ENCODE measurements around the gene FES. TPM values are rescaled to one million over a fixed set of nuclear protein-coding genes. Genes with fewer than 3 reads are reported as not detected.

Gene FES
- total and polyA plus RNA-seq, 2 experiments from 2014 or later, result 3.5 TPM

DNA sequence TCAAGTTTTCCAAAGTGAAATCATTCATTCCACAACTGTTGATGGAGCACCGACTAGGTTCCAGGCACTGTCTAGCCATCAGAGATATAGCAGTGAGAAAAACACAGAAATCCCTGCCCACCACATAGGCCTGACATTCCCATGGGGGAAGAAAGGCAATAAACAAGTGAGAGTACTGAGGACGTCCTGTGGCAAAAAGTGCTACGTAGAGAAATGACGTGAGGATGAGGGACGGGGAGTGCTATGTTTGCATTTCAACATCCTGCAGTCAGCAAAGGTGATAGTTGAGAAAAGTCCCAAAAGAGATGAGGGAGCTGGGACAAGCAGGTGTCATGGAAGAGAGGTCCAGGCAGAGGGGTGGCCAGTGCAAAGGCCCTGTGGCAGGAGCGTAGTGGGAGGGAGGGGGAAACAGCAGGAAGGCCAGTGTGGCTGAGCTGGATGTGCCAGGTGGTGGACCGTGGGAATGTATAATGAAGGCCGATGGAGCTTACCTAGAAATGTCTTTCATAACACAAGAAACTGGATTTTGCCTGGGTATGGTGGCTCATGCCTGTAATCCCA, 26.3 kb upstream of the FES start:
- no peaks in the 10 kb centered on the region for H3K36me3 ChIP-seq (ENCODE audit: low read depth)
- H3K79me2 ChIP-seq (ENCODE audit: insufficient read depth), result no peaks in the 10 kb centered on the region
- DNase-seq, result no peak
- TF ChIP-seq EZH2 (IDR thresholded peaks at IDR 0.05; ENCODE audit: insufficient read depth, poor library complexity, severe bottlenecking) (no peak), EZH2phosphoT487 (IDR thresholded peaks at IDR 0.05; ENCODE audit: insufficient read depth, low read depth) (no peak)
- H3K4me3 ChIP-seq, result no peak overlapping the region
- H4K20me1 ChIP-seq (ENCODE audit: insufficient read depth), result no peaks in the 10 kb centered on the region
- in situ Hi-C loops (cut with MboI), result no loop called here
- H3K4me2 ChIP-seq (ENCODE audit: unreplicated experiment), result no peak overlapping the region
- no peak overlapping the region for H3K27ac ChIP-seq
- WGBS, 2 experiments (ENCODE audit: low coverage in 1 of 2, low lambda C conversion rate in 2 of 2, missing lambda C conversion rate in 2 of 2), result 91 to 95% methylated on average over 8 of the region's 8 CpGs
- H3K9me3 ChIP-seq (ENCODE audit: low read depth), result no peaks in the 10 kb centered on the region
- H3K27me3 ChIP-seq (replicated peaks; ENCODE audit: insufficient read depth), result no peaks in the 10 kb centered on the region
- H3F3A ChIP-seq (ENCODE audit: insufficient read depth), result no peaks in the 10 kb centered on the region
- no peak overlapping the region for H2AFZ ChIP-seq
- H3K9me2 ChIP-seq (ENCODE audit: insufficient read depth), result no peaks in the 10 kb centered on the region
- H3K9ac ChIP-seq, result no peak overlapping the region
- no peaks in the 10 kb centered on the region for H3K4me1 ChIP-seq (ENCODE audit: insufficient read depth)

DNA sequence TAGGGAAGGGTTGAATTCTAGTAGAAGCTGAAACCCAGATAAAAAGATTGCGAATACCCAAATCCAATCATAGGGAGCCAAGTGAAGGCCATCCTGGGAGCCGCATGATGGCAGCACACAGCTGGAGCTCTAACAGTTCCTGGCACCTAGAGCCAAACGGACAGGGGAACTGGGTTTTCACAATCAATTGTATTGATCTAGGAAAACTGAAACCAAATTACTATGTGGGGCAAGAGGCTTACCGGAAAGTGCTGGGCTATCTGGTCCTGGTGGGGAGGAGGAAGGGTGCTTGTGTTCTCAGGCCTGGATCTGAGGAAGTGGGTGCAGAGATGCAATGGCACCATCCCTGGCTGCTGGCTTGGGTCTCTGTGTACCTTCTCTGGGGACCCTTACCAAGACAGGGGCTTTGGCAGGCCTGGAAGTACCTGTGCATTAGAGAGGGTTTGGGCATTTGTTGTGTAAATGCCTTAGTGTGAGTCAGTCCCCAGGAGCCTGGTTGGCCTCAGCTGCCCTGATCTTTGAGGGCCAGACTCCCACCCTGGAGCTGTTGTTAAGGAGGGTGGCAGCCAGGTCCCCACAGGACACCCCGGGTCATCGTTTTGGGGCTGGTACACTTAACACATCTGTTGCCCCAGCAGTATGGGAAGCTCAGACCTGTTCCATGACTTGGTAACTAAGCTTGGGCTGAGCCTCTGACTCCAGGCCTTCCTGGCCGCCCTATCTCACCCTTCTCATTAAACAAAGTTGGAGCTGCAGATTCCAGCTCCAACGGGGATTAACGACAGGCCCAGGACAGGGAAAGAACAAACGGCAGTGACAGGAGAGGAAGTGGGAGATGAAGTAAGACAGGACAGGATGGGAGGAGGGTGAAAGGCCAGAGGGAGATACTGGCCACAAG, 24.8 kb upstream of the FES start:
- Histone ChIP-seq H3K9me2 (ENCODE audit: insufficient read depth) (no peaks in the 10 kb centered on the region), H3K9ac (no peak overlapping the region), H3K27ac (no peak overlapping the region), H2AFZ (peak overlapping the region; percentile 10; the same call in 1 of the 2 replicates), H3K27me3 (replicated peaks; ENCODE audit: insufficient read depth) (no peaks in the 10 kb centered on the region), H3K4me1 (ENCODE audit: insufficient read depth) (peaks cover 10% of the 10 kb centered on the region), H3F3A (ENCODE audit: insufficient read depth) (peaks cover 14% of the 10 kb centered on the region), H3K79me2 (ENCODE audit: insufficient read depth) (no peaks in the 10 kb centered on the region), H3K4me3 (no peak overlapping the region), H4K20me1 (ENCODE audit: insufficient read depth) (no peaks in the 10 kb centered on the region), H3K9me3 (ENCODE audit: low read depth) (no peaks in the 10 kb centered on the region), H3K4me2 (ENCODE audit: unreplicated experiment) (no peak overlapping the region), H3K36me3 (ENCODE audit: low read depth) (no peaks in the 10 kb centered on the region)
- no peak for DNase-seq
- no peak for TF ChIP-seq EZH2phosphoT487 (IDR thresholded peaks at IDR 0.05; ENCODE audit: insufficient read depth, low read depth)
- TF ChIP-seq EZH2 (IDR thresholded peaks at IDR 0.05; ENCODE audit: insufficient read depth, poor library complexity, severe bottlenecking), result no peak
- in situ Hi-C loops (cut with MboI), result no loop called here
- WGBS, 2 experiments (ENCODE audit: low coverage in 1 of 2, low lambda C conversion rate in 2 of 2, missing lambda C conversion rate in 2 of 2), result 63 to 68% methylated on average over 10 of the region's 10 CpGs

DNA sequence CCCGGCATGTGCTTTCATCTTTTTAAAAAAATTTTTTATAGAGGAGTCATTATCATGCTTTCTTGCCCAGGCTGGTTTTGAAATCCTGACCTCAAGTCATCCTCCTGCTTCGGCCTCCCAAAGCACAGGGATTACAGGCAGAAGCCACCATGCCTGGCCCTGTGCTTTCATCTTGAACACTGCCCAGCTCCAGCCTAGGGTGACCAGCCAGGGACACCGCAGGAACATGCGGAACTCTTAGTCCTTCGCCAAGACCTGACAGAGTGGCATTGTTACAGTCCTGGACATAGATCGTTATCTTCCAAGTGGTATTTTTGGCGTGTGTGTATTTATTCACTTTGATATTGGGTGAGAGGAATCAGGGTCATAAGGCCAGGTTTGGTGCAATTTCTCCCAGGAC, 23.9 kb upstream of the FES start:
- no peaks in the 10 kb centered on the region for H3K9me2 ChIP-seq (ENCODE audit: insufficient read depth)
- TF ChIP-seq EZH2phosphoT487 (IDR thresholded peaks at IDR 0.05; ENCODE audit: insufficient read depth, low read depth), result no peak
- TF ChIP-seq EZH2 (IDR thresholded peaks at IDR 0.05; ENCODE audit: insufficient read depth, poor library complexity, severe bottlenecking), result no peak
- no peaks in the 10 kb centered on the region for H3K9me3 ChIP-seq (ENCODE audit: low read depth)

DNA sequence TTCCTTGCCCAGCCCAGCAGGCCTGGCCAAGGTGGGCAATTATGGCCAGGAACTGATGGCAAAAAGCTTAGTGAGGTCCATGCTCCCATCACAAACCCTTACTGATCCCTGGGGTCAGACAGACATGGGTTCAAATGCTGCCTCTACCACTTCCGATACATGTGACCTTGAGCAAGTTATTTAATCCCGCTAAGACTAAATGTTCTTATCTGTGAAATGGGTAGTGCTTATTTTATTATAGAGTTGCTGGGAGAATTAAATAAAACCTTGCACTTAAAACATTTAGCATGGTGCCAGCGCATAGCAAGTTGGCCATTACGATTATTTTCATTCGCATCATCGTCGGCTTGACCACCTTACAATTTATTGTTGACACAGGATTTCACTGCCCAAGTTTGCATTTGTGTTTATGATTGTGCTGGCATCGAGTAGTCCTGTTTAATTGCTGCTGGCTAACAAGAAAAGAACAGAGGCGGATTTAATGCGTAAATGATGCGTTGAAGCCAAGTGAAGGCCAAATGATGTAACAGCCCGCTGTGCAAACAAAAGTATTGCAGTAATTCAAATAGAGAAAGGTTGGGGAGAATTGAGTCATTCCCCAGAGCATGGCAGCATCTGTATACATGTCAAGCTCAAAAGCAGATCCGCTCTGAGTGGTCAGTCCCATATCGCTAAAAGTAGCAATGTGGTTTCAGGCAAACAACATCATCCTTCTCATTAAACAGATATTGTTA, 23.2 kb upstream of the FES start:
- Histone ChIP-seq H3K27me3 (replicated peaks; ENCODE audit: insufficient read depth) (no peaks in the 10 kb centered on the region), H3K4me3 (no peak overlapping the region), H3K79me2 (ENCODE audit: insufficient read depth) (no peaks in the 10 kb centered on the region), H3K36me3 (ENCODE audit: low read depth) (no peaks in the 10 kb centered on the region), H4K20me1 (ENCODE audit: insufficient read depth) (no peaks in the 10 kb centered on the region), H3K9me3 (ENCODE audit: low read depth) (no peaks in the 10 kb centered on the region), H3K9me2 (ENCODE audit: insufficient read depth) (no peaks in the 10 kb centered on the region), H3K27ac (no peak overlapping the region), H2AFZ (no peak overlapping the region), H3K4me1 (ENCODE audit: insufficient read depth) (peaks cover 10% of the 10 kb centered on the region), H3K4me2 (ENCODE audit: unreplicated experiment) (no peak overlapping the region), H3F3A (ENCODE audit: insufficient read depth) (peaks cover 15% of the 10 kb centered on the region), H3K9ac (no peak overlapping the region)
- WGBS, 2 experiments (ENCODE audit: low coverage in 1 of 2, low lambda C conversion rate in 2 of 2, missing lambda C conversion rate in 2 of 2), result 88 to 92% methylated on average over 14 of the region's 14 CpGs
- in situ Hi-C loops (cut with MboI), result no loop called here
- DNase-seq, result no peak
- TF ChIP-seq EZH2phosphoT487 (IDR thresholded peaks at IDR 0.05; ENCODE audit: insufficient read depth, low read depth) (no peak), EZH2 (IDR thresholded peaks at IDR 0.05; ENCODE audit: insufficient read depth, poor library complexity, severe bottlenecking) (no peak)

More for the DNA sequence above, 23.9 kb upstream of the FES start:
- Histone ChIP-seq H3K4me1 (ENCODE audit: insufficient read depth) (peaks cover 10% of the 10 kb centered on the region), H3K4me3 (no peak overlapping the region), H3K4me2 (ENCODE audit: unreplicated experiment) (no peak overlapping the region), H3K36me3 (ENCODE audit: low read depth) (no peaks in the 10 kb centered on the region), H4K20me1 (ENCODE audit: insufficient read depth) (no peaks in the 10 kb centered on the region), H3K79me2 (ENCODE audit: insufficient read depth) (no peaks in the 10 kb centered on the region), H3F3A (ENCODE audit: insufficient read depth) (peaks cover 15% of the 10 kb centered on the region), H3K27ac (no peak overlapping the region), H3K9ac (no peak overlapping the region), H3K27me3 (replicated peaks; ENCODE audit: insufficient read depth) (no peaks in the 10 kb centered on the region), H2AFZ (no peak overlapping the region)
- in situ Hi-C loops (cut with MboI), result no loop called here
- DNase-seq, result no peak
- WGBS, 2 experiments (ENCODE audit: low coverage in 1 of 2, low lambda C conversion rate in 2 of 2, missing lambda C conversion rate in 2 of 2), result 93 to 96% methylated on average over 7 of the region's 7 CpGs
